Measurements from ENCODE around the gene STH.

The STH gene

GRCh38 chr17:46047856-46048255, 48.8 kb downstream of the STH start:
- TF ChIP-seq CTCF (IDR thresholded peaks at IDR 0.05; ENCODE audit: control insufficient read depth, insufficient read depth, low read depth, low read length, missing control alignments), result no peak
- DNase-seq (ENCODE audit: low read depth), result no peak
- H3K4me3 ChIP-seq (ENCODE audit: control insufficient read depth, low read depth, low read length), result no peak overlapping the region
